HUES64 (cell line): ENCODE data around the gene RIN3.

Experiments used
- H3K27ac ChIP-seq: 2 replicates; pipeline ENCODE4 v1.7.0; 2013; ENCODE audit warnings: low read depth, low read length, inconsistent platforms
- H3K27me3 ChIP-seq: 2 replicates; pipeline ENCODE4 v1.6.1; 2013; ENCODE audit warnings: mild to moderate bottlenecking, low read length; ENCODE audit not compliant: insufficient read depth
- H3K36me3 ChIP-seq: 2 replicates; pipeline ENCODE4 v1.6.1; 2013; ENCODE audit warnings: mild to moderate bottlenecking, low read length; ENCODE audit not compliant: insufficient read depth
- H3K4me1 ChIP-seq: 2 replicates; pipeline ENCODE4 v1.6.1; 2013; ENCODE audit warnings: mild to moderate bottlenecking, low read length, moderate library complexity; ENCODE audit not compliant: insufficient read depth
- H3K4me3 ChIP-seq: 2 replicates; pipeline ENCODE4 v1.5.1; 2013; ENCODE audit warnings: mild to moderate bottlenecking, low read length, moderate library complexity
- H3K9ac ChIP-seq: 2 replicates; pipeline ENCODE4 v1.6.1; 2013; ENCODE audit warnings: mild to moderate bottlenecking, low read depth, low read length
- H3K9me3 ChIP-seq: 2 replicates; pipeline ENCODE4 v1.6.1; 2013; ENCODE audit warnings: low read depth, low read length; ENCODE audit not compliant: insufficient read depth
- WGBS: fragments of 150-250, 120-280 bp; methylation state at CpG from one replicate; pipeline ENCODE4 v1.1.7; 2013; ENCODE audit warnings: missing lambda C conversion rate; 5-methylcytosine and 5-hydroxymethylcytosine counted together

The RIN3 gene

GRCh38 chr14:92499234-92499633 lies 14.3 kb upstream of the RIN3 start:
- peaks cover 11% of the 10 kb centered on the region; the same call in 1 of the 2 replicates for H3K4me1 ChIP-seq
- 91% methylated on average over 3 of the region's 3 CpGs for whole genome bisulfite sequencing
- H3K9ac ChIP-seq = no peak overlapping the region
- no peak overlapping the region for H3K4me3 ChIP-seq
- H3K27ac ChIP-seq = no peak overlapping the region
- H3K9me3 ChIP-seq = no peaks in the 10 kb centered on the region
- H3K27me3 ChIP-seq = no peaks in the 10 kb centered on the region
- H3K36me3 ChIP-seq = no peaks in the 10 kb centered on the region

GRCh38 chr14:92500491-92500941 lies 13.1 kb upstream of the RIN3 start:
- no peaks in the 10 kb centered on the region for H3K9me3 ChIP-seq
- no peak overlapping the region; the same call in 1 of the 2 replicates for H3K9ac ChIP-seq
- no peaks in the 10 kb centered on the region for H3K36me3 ChIP-seq
- H3K4me3 ChIP-seq = no peak overlapping the region
- 68% methylated on average over 6 of the region's 6 CpGs for WGBS
- H3K27me3 ChIP-seq = no peaks in the 10 kb centered on the region
- H3K27ac ChIP-seq = no peak overlapping the region
- peaks cover 11% of the 10 kb centered on the region; the same call in 1 of the 2 replicates for H3K4me1 ChIP-seq

GRCh38 chr14:92501891-92502351 lies 11.7 kb upstream of the RIN3 start:
- no peak overlapping the region for H3K4me3 ChIP-seq
- H3K27ac ChIP-seq = no peak overlapping the region
- peaks cover 11% of the 10 kb centered on the region; the same call in 1 of the 2 replicates for H3K4me1 ChIP-seq
- H3K27me3 ChIP-seq = no peaks in the 10 kb centered on the region
- no peak overlapping the region for H3K9ac ChIP-seq
- no peaks in the 10 kb centered on the region for H3K9me3 ChIP-seq
- WGBS = 90% methylated on average over 5 of the region's 5 CpGs
- no peaks in the 10 kb centered on the region for H3K36me3 ChIP-seq

GRCh38 chr14:92502541-92503286 lies 10.9 kb upstream of the RIN3 start:
- Histone ChIP-seq H3K9me3 (no peaks in the 10 kb centered on the region), H3K27me3 (no peaks in the 10 kb centered on the region), H3K4me1 (peaks cover 5% of the 10 kb centered on the region; the same call in 1 of the 2 replicates), H3K27ac (no peak overlapping the region), H3K9ac (no peak overlapping the region), H3K36me3 (no peaks in the 10 kb centered on the region), H3K4me3 (no peak overlapping the region)
- WGBS = 97% methylated on average over 9 of the region's 9 CpGs

GRCh38 chr14:92503756-92504491 lies 9.7 kb upstream of the RIN3 start:
- no peaks in the 10 kb centered on the region for H3K27me3 ChIP-seq
- H3K36me3 ChIP-seq = no peaks in the 10 kb centered on the region
- H3K9me3 ChIP-seq = no peaks in the 10 kb centered on the region
- no peak overlapping the region for H3K27ac ChIP-seq
- H3K4me1 ChIP-seq = 0 out of 2 replicates have a peak, but pooled peaks cover 4% of the 10 kb centered on the region
- 82% methylated on average over 3 of the region's 4 CpGs for WGBS
- no peak overlapping the region for H3K9ac ChIP-seq
- H3K4me3 ChIP-seq = no peak overlapping the region

GRCh38 chr14:92505826-92506225 lies 7.8 kb upstream of the RIN3 start:
- Histone ChIP-seq H3K27me3 (no peaks in the 10 kb centered on the region), H3K36me3 (no peaks in the 10 kb centered on the region), H3K9ac (no peak overlapping the region), H3K4me3 (no peak overlapping the region), H3K4me1 (no peaks in the 10 kb centered on the region), H3K27ac (no peak overlapping the region), H3K9me3 (no peaks in the 10 kb centered on the region)
- WGBS = 97% methylated on average over 5 of the region's 5 CpGs

GRCh38 chr14:92506231-92506630 lies 7.3 kb upstream of the RIN3 start:
- no peaks in the 10 kb centered on the region for H3K27me3 ChIP-seq
- H3K9ac ChIP-seq = no peak overlapping the region
- H3K4me3 ChIP-seq = no peak overlapping the region
- H3K36me3 ChIP-seq = no peaks in the 10 kb centered on the region
- H3K27ac ChIP-seq = no peak overlapping the region
- 90% methylated on average over 3 of the region's 3 CpGs for WGBS
- no peaks in the 10 kb centered on the region for H3K9me3 ChIP-seq
- no peaks in the 10 kb centered on the region for H3K4me1 ChIP-seq

- Histone ChIP-seq H3K4me3 (no peak overlapping the region), H3K27ac (no peak overlapping the region), H3K9ac (no peak overlapping the region), H3K36me3 (no peaks in the 10 kb centered on the region), H3K4me1 (no peaks in the 10 kb centered on the region), H3K27me3 (peaks cover under 1% of the 10 kb centered on the region; the same call in 1 of the 2 replicates), H3K9me3 (no peaks in the 10 kb centered on the region)
- WGBS = 90% methylated on average over 4 of the region's 4 CpGs
Observed at GRCh38 chr14:92507174-92507768, 6.3 kb upstream of the RIN3 start.

- WGBS = 75% methylated on average over 2 of the region's 2 CpGs
- peak overlapping the region; percentile 12; the same call in 1 of the 2 replicates for H3K27ac ChIP-seq
- no peaks in the 10 kb centered on the region for H3K4me1 ChIP-seq
- no peak overlapping the region for H3K9ac ChIP-seq
- H3K4me3 ChIP-seq = no peak overlapping the region
- H3K27me3 ChIP-seq = peaks cover 38% of the 10 kb centered on the region
- no peaks in the 10 kb centered on the region for H3K9me3 ChIP-seq
- H3K36me3 ChIP-seq = no peaks in the 10 kb centered on the region
Observed at GRCh38 chr14:92510972-92511371, 2.6 kb upstream of the RIN3 start.

GRCh38 chr14:92511453-92512238 lies 1.9 kb upstream of the RIN3 start:
- Histone ChIP-seq H3K27ac (peak overlapping the region; percentile 12; the same call in 1 of the 2 replicates), H3K9ac (no peak overlapping the region)
- WGBS = 70% methylated on average over 6 of the region's 6 CpGs

More at GRCh38 chr14:92511453-92512238, 1.9 kb upstream of the RIN3 start:
- no peaks in the 10 kb centered on the region for H3K36me3 ChIP-seq
- peaks cover 43% of the 10 kb centered on the region for H3K27me3 ChIP-seq
- H3K4me1 ChIP-seq = no peaks in the 10 kb centered on the region
- no peak overlapping the region for H3K4me3 ChIP-seq
- H3K9me3 ChIP-seq = no peaks in the 10 kb centered on the region
